ENCODE measurements around the gene GPX3. TPM values are rescaled to one million over a fixed set of nuclear protein-coding genes. Genes with fewer than 3 reads are reported as not detected.

Gene GPX3
- total and polyA plus RNA-seq, 7 donors: 447 to 852 (median 561) TPM

GRCh38 chr5:151023047-151023615, 2.7 kb downstream of the GPX3 start:
- H3K36me3 ChIP-seq (ENCODE audit: insufficient read depth in 1 of 2, low read depth in 1 of 2): peaks cover 7 to 37% of the 10 kb centered on the region in 2 donors
- WGBS, 3 donors: 30 to 42% (median 40%) methylated on average over 4 to 5 of the region's 5 CpGs
- no peaks in the 10 kb centered on the region for H3K27me3 ChIP-seq (ENCODE audit: insufficient read depth in 3 of 3, low read length in 2 of 3)
- H3K27ac ChIP-seq: peak overlapping the region; percentile 96
- no peak for TF ChIP-seq CTCF (IDR thresholded peaks at IDR 0.05)
- intact Hi-C loops (cut with DNase I): loop anchor here in 1 of 2 donors (10.0 kb wide), 1 partner anchor 652 kb away; no protein-coding TSS in a partner anchor
- ATAC-seq: peak; percentile 65 to 75 (median 68)
- peak; percentile 74 to 92 for DNase-seq
- H3K9me3 ChIP-seq: no peaks in the 10 kb centered on the region
- peaks cover 74% of the 10 kb centered on the region for H3K4me1 ChIP-seq
- peak overlapping the region; percentile 98 for H3K4me3 ChIP-seq

GRCh38 chr5:151023651-151024050, 3.3 kb downstream of the GPX3 start:
- intact Hi-C loops (cut with DNase I): loop anchor here in 1 of 2 donors (10.0 kb wide), 1 partner anchor 651 kb away; no protein-coding TSS in a partner anchor
- H3K9me3 ChIP-seq: no peaks in the 10 kb centered on the region
- ATAC-seq: peak; percentile 32 to 64 (median 56)
- H3K36me3 ChIP-seq (ENCODE audit: insufficient read depth in 1 of 2, low read depth in 1 of 2): peaks cover 7 to 42% of the 10 kb centered on the region in 2 donors
- WGBS, 3 donors: 16 to 44% (median 18%) methylated on average over 8 of the region's 8 CpGs
- no peaks in the 10 kb centered on the region for H3K27me3 ChIP-seq (ENCODE audit: insufficient read depth in 3 of 3, low read length in 2 of 3)
- no peak for TF ChIP-seq CTCF (IDR thresholded peaks at IDR 0.05)
- peak overlapping the region; percentile 98 for H3K4me3 ChIP-seq
- peaks cover 74% of the 10 kb centered on the region for H3K4me1 ChIP-seq
- DNase-seq: peak; percentile 64 to 84
- peak overlapping the region; percentile 96 for H3K27ac ChIP-seq

- intact Hi-C loops (cut with DNase I): loop anchor here in 1 of 2 donors (10.0 kb wide), 1 partner anchor 650 kb away; no protein-coding TSS in a partner anchor
- Histone ChIP-seq H3K9me3 (no peaks in the 10 kb centered on the region), H3K4me3 (peak overlapping the region; percentile 98), H3K27ac (peak overlapping the region; percentile 96), H3K4me1 (peaks cover 78% of the 10 kb centered on the region), H3K27me3 (ENCODE audit: insufficient read depth in 3 of 3, low read length in 2 of 3) (no peaks in the 10 kb centered on the region), H3K36me3 (ENCODE audit: insufficient read depth in 1 of 2, low read depth in 1 of 2) (peaks cover 7 to 52% of the 10 kb centered on the region in 2 donors)
- 73 to 84% (median 80%) methylated on average over 7 of the region's 7 CpGs for WGBS, 3 donors
- ATAC-seq (no peak), DNase-seq (no peak)
- TF ChIP-seq CTCF (IDR thresholded peaks at IDR 0.05): no peak
Observed at GRCh38 chr5:151024440-151025249, 4.3 kb downstream of the GPX3 start.

- Histone ChIP-seq H3K4me1 (peaks cover 79% of the 10 kb centered on the region), H3K27ac (peak overlapping the region; percentile 96), H3K9me3 (no peaks in the 10 kb centered on the region), H3K27me3 (ENCODE audit: insufficient read depth in 3 of 3, low read length in 2 of 3) (no peaks in the 10 kb centered on the region), H3K36me3 (ENCODE audit: insufficient read depth in 1 of 2, low read depth in 1 of 2) (peaks cover 7 to 57% of the 10 kb centered on the region in 2 donors), H3K4me3 (peak overlapping the region; percentile 98)
- TF ChIP-seq CTCF (IDR thresholded peaks at IDR 0.05): no peak
- DNase-seq (no peak), ATAC-seq (no peak)
- intact Hi-C loops (cut with DNase I): loop anchor here in 1 of 2 donors (10.0 kb wide), 1 partner anchor 650 kb away; no protein-coding TSS in a partner anchor
- 89 to 92% (median 92%) methylated on average over 7 of the region's 7 CpGs for WGBS, 3 donors
Observed at GRCh38 chr5:151025250-151025606, 4.8 kb downstream of the GPX3 start.
